Measurements from ENCODE around the gene EXOC6B. TPM values are rescaled to one million over a fixed set of nuclear protein-coding genes. Genes with fewer than 3 reads are reported as not detected.

Gene EXOC6B
- total and polyA plus RNA-seq, 9 of the 15 experiments (the other 6 are each of a cell fraction or from before 2014, with no cell fraction given): 0.28 to 4.2 (median 2.0) TPM

GRCh38 chr2:72130659-72131360, 695.0 kb downstream of the EXOC6B start (continued):
- TF ChIP-seq CHD7 (IDR thresholded peaks at IDR 0.05; ENCODE audit: low read depth, low read length) (no peak), GABPA (tag; conservative IDR thresholded peaks at IDR 0.05; ENCODE audit: low read depth) (no peak), RNF219 (CRISPR knock-in tag; IDR thresholded peaks at IDR 0.05) (no peak), FOXM1 (IDR thresholded peaks at IDR 0.05; ENCODE audit: low read depth) (no peak), FOXM1 (CRISPR knock-in tag; IDR thresholded peaks at IDR 0.05; ENCODE audit: low read depth) (no peak), ATF3 (IDR thresholded peaks at IDR 0.05) (no peak), ATF3 (CRISPR knock-in tag; conservative IDR thresholded peaks at IDR 0.05) (no peak)

Data from K562 (cell line).